GM19035 (cell line): ENCODE results near the gene LRRK2.

ENCODE experiments used
- ATAC-seq: cut with Tn5 transposase; IDR thresholded peaks from one replicate; pipeline ENCODE4 v1.9.1; 2021; ENCODE audit not compliant: unreplicated experiment

The LRRK2 gene

DNA sequence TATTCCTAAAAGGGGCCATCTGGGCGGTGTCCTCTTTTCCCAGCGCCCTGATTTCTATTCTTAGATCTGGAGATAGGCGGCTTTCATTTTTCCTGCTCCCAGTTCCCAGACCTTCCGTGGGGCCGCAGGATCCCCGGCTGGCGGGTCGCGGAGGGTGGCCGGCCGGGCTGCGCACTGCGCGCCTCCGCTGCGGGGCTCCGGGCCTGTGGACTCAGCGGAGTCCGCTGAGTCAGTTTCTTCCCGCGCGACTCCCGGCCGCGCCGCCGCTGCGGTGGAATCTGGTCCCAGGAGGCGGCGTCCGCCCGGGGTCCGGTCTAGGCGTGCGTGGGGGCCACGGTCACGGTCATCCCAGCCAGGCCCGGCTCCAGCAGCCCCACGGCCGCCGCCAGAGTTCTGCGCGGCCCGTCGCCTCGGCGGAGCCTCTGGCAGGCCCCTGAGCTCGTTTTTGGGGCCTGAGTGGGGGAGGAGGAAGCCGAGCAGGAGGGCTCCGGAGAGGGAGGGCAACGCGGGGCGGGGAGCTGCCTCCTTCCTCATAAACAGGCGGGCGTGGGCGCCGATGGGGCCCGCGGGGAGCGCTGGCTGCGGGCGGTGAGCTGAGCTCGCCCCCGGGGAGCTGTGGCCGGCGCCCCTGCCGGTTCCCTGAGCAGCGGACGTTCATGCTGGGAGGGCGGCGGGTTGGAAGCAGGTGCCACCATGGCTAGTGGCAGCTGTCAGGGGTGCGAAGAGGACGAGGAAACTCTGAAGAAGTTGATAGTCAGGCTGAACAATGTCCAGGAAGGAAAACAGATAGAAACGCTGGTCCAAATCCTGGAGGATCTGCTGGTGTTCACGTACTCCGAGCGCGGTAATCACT is at the start of gene LRRK2:
Gene LRRK2, plus strand, starts transcription at position 559 of the 853 bp plus-strand sequence. Its CDS starts 135 bp downstream, at position 694.
- ATAC-seq: peak; percentile 62

- ATAC-seq: no peak
Measured at GRCh38 chr12:40175045-40175444, 49.8 kb upstream of the LRRK2 start.

- ATAC-seq: no peak
Measured at GRCh38 chr12:40175489-40175888, 49.3 kb upstream of the LRRK2 start.

- ATAC-seq: no peak
Measured at GRCh38 chr12:40178701-40179100, 46.1 kb upstream of the LRRK2 start.

DNA sequence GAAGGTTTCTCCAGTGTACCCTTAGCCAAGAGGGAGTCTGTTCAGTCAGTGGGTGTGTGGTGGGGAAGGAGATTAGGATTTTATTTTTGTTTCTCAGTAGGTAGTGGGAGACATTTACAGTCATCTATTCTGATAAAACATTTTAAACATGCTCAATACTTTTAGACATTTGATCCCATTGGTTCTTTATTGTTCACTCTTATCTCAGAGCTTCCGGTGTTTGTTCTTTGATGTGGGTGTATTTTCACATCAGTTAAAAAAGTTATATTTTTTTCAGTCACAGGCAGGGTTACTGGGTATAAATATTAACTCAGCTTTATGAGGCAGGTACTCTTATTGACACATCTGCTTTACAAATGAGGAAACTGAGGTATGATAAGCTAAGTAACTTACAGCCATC is 43.3 kb upstream of the LRRK2 start:
- no peak for ATAC-seq

DNA sequence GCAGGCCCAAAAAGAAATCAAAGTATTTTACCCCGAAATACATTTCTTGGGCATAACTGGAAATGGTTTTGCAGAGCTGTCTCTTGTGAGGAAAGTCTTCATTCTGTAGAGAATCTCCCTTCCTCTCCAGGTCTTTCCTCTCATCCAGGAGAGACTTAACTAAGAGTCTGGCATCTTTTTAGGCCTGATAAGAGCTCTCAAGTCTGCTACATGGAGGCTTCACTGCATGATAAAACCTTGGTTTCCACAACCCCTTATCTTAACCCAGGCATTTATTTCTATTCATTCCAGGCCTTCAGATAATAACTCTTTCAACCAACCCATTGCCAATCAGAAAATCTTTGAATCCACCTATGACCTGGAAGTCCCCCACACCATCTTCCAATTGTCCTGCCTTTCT is 41.1 kb upstream of the LRRK2 start:
- ATAC-seq: no peak

DNA sequence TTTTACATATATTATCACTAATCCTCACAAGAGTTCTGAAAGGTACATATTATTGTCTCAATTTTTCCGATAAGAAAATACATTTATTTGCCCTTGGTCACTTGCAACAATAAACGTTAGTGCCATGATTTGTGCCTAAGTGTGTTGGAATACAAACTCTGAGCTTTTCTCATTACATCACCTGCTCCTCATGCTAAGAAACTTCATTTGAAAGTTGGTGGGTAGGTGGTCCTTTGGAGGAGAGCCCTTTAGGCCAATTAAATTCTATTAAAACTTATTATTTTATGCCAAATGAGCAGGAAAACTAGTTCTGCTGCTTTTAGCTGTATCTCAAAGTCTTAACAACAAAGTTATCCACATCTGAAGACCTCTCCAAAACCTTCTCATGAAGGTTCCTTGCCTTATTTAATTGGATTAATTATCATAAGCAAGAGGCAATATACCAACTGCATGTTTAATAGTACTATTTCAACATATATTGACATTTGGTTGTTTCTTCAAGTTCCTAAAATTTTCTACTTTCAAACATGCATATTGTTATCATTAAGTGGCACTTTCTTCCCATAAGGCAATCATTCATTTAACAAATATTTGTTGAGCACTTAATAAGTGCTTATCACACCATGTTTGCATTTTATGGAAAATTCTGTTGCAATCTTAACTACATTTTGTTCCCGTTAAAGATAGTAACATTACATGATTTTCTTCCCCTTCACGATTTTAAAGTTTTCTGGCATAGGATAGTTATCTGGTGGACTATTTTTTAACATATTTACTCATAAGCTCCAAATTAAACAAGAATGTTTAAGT is 40.1 kb upstream of the LRRK2 start:
- ATAC-seq: no peak

GRCh38 chr12:40185303-40185693 is 39.5 kb upstream of the LRRK2 start:
- ATAC-seq: no peak

DNA sequence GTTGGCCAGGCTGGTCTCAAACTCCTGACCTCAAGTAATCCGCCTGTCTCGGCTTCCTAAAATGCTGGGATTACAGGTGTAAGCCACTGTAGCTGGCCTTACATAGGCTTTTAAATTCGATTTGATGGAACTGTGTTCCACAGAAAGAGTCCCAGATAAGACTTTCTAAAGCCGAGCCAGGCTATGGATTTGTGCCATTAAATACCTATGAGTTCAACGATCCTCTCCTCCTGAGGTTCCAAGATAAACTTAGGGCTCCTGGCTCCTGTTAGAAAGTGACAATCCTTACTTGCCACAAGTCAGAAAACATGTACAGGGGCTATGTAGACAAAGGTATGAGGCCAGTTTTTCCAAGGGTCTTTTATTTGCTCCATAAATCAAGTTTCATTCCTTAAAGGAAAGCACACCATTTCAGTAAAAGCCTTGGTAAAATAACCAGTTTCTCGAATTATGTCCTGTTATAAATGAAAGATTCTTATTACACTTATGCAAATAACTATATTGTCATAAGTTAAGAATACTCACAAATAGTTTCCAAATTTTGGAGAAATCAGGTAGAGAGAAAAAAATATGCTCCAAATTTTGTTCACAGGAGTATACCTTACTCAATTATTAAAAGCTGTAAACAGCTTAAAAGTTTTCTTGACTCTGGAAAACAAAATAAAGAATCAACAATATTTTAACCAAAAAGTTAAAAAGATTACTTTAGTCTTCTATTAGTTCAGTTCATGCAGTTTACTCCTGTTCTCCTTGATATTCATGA is 36.1 kb upstream of the LRRK2 start:
- ATAC-seq: no peak

GRCh38 chr12:40192704-40193255 is 32.0 kb upstream of the LRRK2 start:
- ATAC-seq: peak; percentile 95

DNA sequence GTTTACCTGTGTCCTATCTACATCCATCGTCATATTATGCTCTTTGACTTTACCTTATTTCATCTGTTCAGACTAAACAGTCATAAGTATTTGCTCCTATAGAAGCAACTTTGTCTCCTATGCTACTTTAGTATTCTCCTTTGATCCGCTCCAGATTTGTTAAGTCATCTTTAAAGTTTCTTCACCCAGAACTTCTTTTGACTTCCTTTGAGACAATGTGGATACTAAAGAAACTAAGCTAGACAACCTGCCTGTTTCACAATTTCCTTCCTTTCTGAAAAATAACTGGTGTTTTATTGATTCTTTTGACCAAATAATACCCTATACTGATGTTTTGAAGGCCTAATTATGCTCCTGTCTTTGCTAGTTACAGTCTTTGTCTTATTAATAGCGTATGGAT is 30.0 kb upstream of the LRRK2 start:
- ATAC-seq: no peak

DNA sequence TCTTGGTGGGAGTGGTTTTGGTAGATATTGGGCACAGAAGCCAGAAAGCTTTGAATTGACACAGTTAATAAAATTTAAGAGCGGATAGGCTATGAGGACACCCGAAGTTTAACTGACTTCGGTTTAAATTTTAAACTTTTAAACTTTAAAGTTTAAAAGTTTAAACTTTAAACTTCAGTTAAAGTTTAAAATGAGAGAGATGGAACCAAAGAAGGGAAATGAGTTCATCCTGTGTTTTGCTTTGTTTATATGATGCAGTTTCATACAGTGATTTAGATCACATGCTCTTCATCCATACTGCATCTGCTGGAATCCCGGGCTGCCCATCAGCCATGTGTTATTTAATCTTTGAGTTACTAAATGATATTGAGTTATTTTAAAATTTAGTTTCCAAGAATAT is 27.2 kb upstream of the LRRK2 start:
- ATAC-seq: no peak

- no peak for ATAC-seq
Measured at GRCh38 chr12:40198601-40199000, 26.2 kb upstream of the LRRK2 start.

GRCh38 chr12:40202095-40203059 is 22.4 kb upstream of the LRRK2 start:
- ATAC-seq: peak; percentile 83

DNA sequence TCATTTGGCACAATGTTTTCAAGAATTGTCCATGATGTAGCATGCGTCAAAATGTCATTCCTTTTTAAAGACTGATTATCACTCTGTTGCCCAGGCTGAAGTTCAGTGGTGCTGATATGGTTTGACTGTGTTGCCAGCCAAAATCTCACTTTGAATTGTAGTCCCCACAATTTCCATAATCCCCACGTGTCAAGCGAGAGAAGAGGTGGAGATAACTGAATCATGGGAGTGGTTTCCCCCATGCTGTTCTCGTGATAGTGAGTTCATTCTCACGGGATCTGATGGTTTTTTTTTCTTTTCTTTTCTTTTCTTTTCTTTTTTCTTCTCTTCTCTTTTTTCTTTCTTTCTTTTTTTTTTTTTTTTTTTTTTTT is 21.8 kb upstream of the LRRK2 start:
- no peak for ATAC-seq

DNA sequence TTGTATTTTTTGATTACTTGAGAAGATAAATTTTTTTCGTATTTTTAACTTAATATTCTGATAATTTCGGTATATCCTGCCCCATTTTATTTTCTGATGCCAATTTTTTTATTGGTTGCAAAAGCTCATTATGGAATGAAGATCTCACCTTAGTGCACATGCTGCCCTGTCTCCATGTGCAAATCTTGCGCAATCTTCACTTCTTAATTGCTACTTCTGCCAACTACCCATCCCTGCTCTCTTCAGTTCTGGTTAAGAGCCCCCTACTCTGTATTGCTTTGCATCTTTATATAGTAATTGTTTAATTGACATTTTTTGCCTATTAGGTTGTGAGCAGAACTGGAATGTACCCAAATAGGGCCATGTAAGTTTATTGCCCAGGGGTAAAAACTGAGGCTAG is 20.5 kb upstream of the LRRK2 start:
- no peak for ATAC-seq

DNA sequence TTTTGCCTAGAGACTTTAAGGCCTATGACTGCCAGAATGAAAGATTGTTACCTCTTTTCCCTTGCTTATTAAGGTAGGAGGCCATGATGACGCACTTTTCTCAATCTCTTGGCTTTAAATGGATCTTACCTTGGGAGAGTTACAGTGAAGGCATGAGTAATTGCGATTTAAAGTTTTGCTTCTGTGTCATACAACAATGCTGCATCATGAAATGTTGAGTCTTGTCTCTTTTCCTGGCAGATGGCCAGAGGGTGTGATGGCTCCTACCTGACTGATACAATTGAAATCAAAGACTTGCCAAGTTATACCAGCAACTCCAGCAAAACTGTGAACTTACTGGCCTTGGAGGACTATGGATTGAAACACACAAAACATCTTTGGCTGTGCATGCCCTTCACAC is 17.2 kb upstream of the LRRK2 start:
- no peak for ATAC-seq

GRCh38 chr12:40208707-40209446 is 15.9 kb upstream of the LRRK2 start:
- ATAC-seq: peak; percentile 85

DNA sequence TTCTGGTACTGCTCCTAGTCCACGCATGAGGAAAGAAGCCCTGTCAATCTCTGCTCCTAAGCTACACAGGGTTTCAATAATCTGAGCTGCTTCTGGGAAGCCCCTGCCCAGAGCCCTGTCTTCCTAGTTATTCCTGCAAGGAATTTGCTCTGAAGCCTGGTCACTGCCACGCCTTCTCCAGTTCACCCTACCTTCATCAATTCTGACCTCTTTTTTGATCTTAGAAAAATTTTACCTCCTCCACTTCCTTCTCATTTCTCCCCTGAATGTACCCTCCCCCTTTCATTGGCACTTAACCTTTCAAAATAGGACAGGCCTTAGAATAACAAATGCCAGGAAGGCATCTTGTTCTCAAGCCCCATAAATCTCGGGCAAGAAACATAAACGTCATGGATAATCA is 14.9 kb upstream of the LRRK2 start:
- no peak for ATAC-seq
